K562 (cell line): ENCODE data around the gene TBCCD1.

Source experiments
- ATF2 ChIP-seq: sonication (generic); formaldehyde crosslinking; IDR thresholded peaks from 2 replicates; pipeline ENCODE4 v1.8.1; 2022; ENCODE audit warnings: missing genetic modification reagents
- CBFA2T3 ChIP-seq: fragments of 450-650 bp; IDR thresholded peaks from 2 replicates; pipeline ENCODE4 v1.6.1; 2017
- CEBPB ChIP-seq: fragments of 450-650 bp; IDR thresholded peaks from 2 replicates; pipeline ENCODE4 v1.6.1; 2016; ENCODE audit warnings: missing genetic modification characterization, missing compliant biosample characterization
- CTCF ChIP-seq, 3 experiments: IDR thresholded peaks in 2 of 3; conservative IDR thresholded peaks in 1 of 3; 2 replicates each; pipeline ENCODE4 v1.5.1; 2011 to 2012; ENCODE audit warnings: low read length in 3 of 3, mild to moderate bottlenecking in 3 of 3, control low read depth in 2 of 3, improper control_type of control experiment in 1 of 3, inconsistent platforms in 1 of 3, low read depth in 1 of 3, mixed read lengths in 1 of 3, moderate library complexity in 1 of 3; ENCODE audit not compliant: insufficient read depth in 2 of 3
- KLF13 ChIP-seq: fragments of 450-650 bp; IDR thresholded peaks from 2 replicates; pipeline ENCODE4 v1.6.1; 2016; ENCODE audit warnings: missing genetic modification characterization, low read depth, mild to moderate bottlenecking, missing compliant biosample characterization, moderate library complexity, borderline replicate concordance
- RFX5 ChIP-seq: IDR thresholded peaks from 2 replicates; pipeline ENCODE4 v1.6.1; 2011; ENCODE audit warnings: low read depth, mild to moderate bottlenecking, improper control_type of control experiment, low read length
- SOX6 ChIP-seq: fragments of 450-650 bp; IDR thresholded peaks from 2 replicates; pipeline ENCODE4 v1.6.1; 2014; ENCODE audit warnings: mild to moderate bottlenecking
- SRSF1 ChIP-seq: fragments of 200-400 bp; formaldehyde crosslinking; IDR thresholded peaks from 2 replicates; pipeline ENCODE4 v1.6.1; 2017; ENCODE audit warnings: mild to moderate bottlenecking, low read depth, low read length, moderate library complexity
- ZFX ChIP-seq: sonication (generic); formaldehyde crosslinking; IDR thresholded peaks from 2 replicates; pipeline ENCODE4 v1.8.0; 2022; ENCODE audit warnings: mild to moderate bottlenecking, missing genetic modification reagents, moderate library complexity
- ZNF232 ChIP-seq: sonication (generic); formaldehyde crosslinking; IDR thresholded peaks from 2 replicates; pipeline ENCODE4 v1.8.0; 2022; ENCODE audit warnings: mild to moderate bottlenecking, missing genetic modification reagents

- TF ChIP-seq CBFA2T3: no peak
- TF ChIP-seq KLF13 (tag): no peak
- no peak for TF ChIP-seq CTCF (IDR thresholded peaks at IDR 0.05 in 2 of 3, conservative IDR thresholded peaks at IDR 0.05 in 1 of 3; ENCODE audit: insufficient read depth in 2 of 3, low read depth in 1 of 3, low read length in 3 of 3)
- no peak for TF ChIP-seq CEBPB (tag)
- TF ChIP-seq ZNF232 (CRISPR knock-in tag): no peak
- TF ChIP-seq ATF2 (CRISPR knock-in tag): no peak
- TF ChIP-seq SOX6: no peak
- no peak for TF ChIP-seq RFX5
- no peak for TF ChIP-seq SRSF1
- TF ChIP-seq ZFX (CRISPR knock-in tag): no peak
Observed at GRCh38 chr3:186552408-186553031, 14.6 kb downstream of the TBCCD1 start.
